ENCODE data around the gene RBM47.

The RBM47 gene

DNA sequence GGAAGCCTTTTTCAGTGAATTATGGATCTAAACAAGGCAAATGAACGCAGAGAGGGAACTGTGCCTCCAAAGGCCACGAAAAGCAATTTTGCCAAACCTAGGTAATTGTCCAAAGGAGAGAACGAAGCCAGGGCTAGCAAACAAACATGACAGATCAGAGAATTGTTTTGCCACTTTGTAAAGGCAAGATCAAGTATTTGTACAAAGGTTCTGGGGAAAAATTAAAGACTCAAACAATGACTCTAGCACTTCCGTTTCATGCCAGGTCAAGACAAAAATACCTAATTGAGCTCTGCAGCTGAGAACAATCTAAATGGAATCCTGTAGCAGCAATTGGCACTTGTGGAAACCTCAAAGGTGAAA is 8.5 kb downstream of the RBM47 start:
- DNase-seq (ENCODE audit: low read depth in 1 of 2, low spot score in 1 of 2) = no peak
- no peak for TF ChIP-seq JUND (IDR thresholded peaks at IDR 0.05; ENCODE audit: low read depth)
- in situ Hi-C loops (cut with HindIII; ENCODE audit: low pct_unique_long_range_greater_than_20kb, low sequenced_read_pairs) = no loop called here

DNA sequence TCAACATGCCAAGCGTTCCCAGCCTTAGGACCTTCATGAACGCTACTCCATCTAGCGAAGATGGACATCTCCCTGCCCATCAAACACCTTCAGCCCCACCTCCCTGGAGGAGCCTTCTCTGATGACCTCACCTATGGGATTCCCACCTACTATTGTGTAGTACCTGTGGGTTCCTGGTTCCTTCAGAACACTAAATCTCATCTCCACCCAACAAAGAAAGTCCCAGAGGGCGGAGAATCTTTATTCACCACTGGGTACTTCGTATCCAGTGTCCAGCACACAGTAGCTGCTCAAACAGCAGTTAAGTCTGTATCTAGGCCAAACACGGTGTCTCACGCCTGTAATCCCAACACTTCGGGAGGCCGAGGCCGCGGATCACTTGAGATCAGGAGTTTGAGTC is 10.1 kb downstream of the RBM47 start:
- DNase-seq (ENCODE audit: low read depth in 1 of 2, low spot score in 1 of 2) = no peak
- no peak for TF ChIP-seq JUND (IDR thresholded peaks at IDR 0.05; ENCODE audit: low read depth)
- in situ Hi-C loops (cut with HindIII; ENCODE audit: low pct_unique_long_range_greater_than_20kb, low sequenced_read_pairs) = no loop called here

DNA sequence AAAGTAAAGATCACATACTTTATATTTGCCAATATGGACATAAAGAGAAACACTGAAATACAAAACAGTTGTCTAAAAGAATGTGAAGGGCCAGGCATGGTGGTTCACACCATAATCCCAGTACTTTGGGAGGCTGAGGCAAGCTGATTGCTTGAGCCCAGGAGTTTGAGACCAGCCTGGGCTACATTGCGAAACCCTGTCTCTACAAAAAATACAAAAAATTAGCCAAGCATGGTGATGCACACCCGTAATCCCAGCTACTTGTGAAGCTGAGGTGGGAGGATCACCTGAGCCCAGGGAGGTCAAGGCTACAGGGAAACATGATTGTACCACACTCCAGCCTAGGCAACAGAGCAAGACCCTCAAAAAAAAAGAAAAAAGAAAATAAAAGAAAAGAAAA is 11.8 kb downstream of the RBM47 start:
- DNase-seq (ENCODE audit: low read depth in 1 of 2, low spot score in 1 of 2) = no peak
- in situ Hi-C loops (cut with HindIII; ENCODE audit: low pct_unique_long_range_greater_than_20kb, low sequenced_read_pairs) = no loop called here
- TF ChIP-seq JUND (IDR thresholded peaks at IDR 0.05; ENCODE audit: low read depth) = no peak

DNA sequence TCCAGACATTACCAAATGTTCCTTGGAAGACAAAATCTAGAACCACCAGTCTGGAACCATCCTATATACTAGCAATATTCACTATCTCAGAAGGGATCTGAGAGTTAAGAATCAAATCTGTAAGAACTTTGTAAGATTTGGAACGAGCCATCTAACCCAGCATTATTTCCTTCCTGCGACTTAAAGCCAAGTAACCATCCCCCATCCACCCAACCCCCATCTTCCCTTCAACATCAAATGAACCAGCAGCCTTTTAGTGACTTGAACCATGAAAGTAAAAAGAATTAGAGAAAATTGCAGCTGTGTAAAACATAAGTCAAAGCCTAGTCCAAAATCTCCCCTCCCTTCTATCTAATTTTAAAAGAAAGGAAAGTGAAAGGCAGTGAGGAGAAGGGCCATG is 15.6 kb downstream of the RBM47 start:
- in situ Hi-C loops (cut with HindIII; ENCODE audit: low pct_unique_long_range_greater_than_20kb, low sequenced_read_pairs) = no loop called here
- no peak for TF ChIP-seq JUND (IDR thresholded peaks at IDR 0.05; ENCODE audit: low read depth)
- DNase-seq (ENCODE audit: low read depth in 1 of 2, low spot score in 1 of 2) = no peak

DNA sequence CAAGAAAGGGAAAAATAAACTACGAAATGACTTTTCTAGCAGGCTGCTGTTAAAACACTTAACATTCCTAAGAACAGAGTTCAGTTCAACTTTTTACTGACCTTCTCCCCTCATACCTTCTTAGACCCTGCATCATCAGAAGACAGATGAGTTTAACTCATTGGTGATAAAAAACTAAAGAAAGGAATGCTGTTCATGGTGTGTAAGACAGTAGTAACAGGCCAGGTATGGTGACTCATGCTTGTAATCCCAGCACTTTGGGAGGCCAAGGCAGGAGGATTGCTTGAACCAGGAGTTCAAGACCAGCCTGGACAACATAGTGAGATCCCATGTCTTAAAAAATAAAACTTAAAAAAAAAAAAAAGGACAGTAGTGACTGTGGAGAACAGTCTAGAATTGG is 16.2 kb downstream of the RBM47 start:
- DNase-seq (ENCODE audit: low read depth in 1 of 2, low spot score in 1 of 2) = no peak
- TF ChIP-seq JUND (IDR thresholded peaks at IDR 0.05; ENCODE audit: low read depth) = no peak
- in situ Hi-C loops (cut with HindIII; ENCODE audit: low pct_unique_long_range_greater_than_20kb, low sequenced_read_pairs) = no loop called here

DNA sequence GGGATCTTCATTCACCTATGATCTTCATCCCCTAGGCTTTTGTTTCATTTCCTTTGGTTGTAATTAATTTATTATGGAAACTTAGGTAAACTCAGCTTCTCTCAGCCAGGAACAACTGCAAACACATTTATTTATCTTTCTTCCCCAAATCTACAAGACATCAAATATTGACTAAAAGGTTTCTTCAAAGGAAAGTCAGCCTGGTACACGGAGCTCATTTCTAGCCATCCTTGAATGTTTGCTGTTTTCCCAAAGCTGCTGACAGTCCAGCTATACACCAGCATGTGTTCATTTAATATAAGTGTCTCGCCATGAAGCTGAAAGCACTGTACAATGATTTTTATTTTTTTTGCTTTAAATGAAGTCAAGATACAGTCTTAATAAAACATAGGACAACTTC is 16.8 kb downstream of the RBM47 start:
- DNase-seq (ENCODE audit: low read depth in 1 of 2, low spot score in 1 of 2) = no peak
- no peak for TF ChIP-seq JUND (IDR thresholded peaks at IDR 0.05; ENCODE audit: low read depth)
- in situ Hi-C loops (cut with HindIII; ENCODE audit: low pct_unique_long_range_greater_than_20kb, low sequenced_read_pairs) = no loop called here

DNA sequence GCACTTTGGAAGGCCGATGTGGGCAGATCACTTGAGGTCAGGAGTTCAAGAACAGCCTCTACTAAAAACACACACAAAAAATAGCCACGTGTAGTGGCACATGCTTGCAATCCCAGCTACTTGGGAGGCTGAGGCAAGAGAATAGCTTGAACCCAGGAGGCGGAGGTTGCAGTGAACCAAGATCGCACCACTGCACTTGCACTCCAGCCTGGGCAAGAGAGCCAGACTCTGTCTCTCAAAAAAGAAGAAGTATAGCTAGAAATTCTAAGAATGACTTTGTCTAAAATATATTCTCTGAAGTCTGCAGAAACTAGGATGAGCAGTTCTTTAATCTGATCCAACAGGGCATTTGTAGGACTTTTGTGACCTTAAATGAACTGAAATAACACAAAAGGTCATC is 17.4 kb downstream of the RBM47 start:
- DNase-seq (ENCODE audit: low read depth in 1 of 2, low spot score in 1 of 2) = no peak
- in situ Hi-C loops (cut with HindIII; ENCODE audit: low pct_unique_long_range_greater_than_20kb, low sequenced_read_pairs) = no loop called here
- no peak for TF ChIP-seq JUND (IDR thresholded peaks at IDR 0.05; ENCODE audit: low read depth)

DNA sequence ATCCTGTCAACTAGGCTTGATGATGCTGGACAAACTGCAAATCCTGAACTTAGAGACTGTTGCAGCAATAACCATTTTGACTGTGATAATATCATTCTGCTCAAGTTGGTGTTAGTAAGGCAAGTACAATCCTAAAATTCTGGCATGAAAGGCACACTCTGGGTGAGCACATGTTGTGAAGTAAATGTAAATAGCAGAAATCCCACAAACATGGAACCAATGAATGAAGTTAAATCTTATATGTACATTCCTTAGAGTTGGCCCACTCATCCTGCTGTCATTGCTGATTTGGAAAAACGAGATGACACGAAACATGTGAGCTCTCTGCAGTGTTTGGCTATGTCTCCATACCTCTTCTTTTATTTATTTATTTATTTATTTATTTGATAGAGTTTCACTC is 21.0 kb downstream of the RBM47 start:
- DNase-seq (ENCODE audit: low read depth in 1 of 2, low spot score in 1 of 2) = no peak
- in situ Hi-C loops (cut with HindIII; ENCODE audit: low pct_unique_long_range_greater_than_20kb, low sequenced_read_pairs) = no loop called here
- TF ChIP-seq JUND (IDR thresholded peaks at IDR 0.05; ENCODE audit: low read depth) = no peak

DNA sequence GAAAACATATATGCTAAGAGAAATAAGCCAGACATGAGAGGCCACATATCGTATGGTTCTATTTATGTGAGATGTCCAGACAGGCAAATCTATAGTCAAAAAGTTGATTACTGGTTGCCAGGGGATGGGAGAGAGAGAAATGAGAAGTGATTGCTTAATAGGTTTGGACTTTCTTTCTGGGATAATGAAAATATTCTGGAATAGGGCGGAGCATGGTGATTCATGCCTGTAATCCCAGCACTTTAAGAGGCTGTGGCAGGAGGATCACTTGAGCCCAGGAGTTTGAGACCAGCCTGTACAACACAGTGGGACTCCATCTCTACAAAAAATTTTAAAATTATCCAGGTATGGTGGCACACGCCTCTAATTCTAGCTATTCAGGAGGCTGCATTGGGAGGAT is 22.4 kb downstream of the RBM47 start:
- DNase-seq (ENCODE audit: low read depth in 1 of 2, low spot score in 1 of 2) = no peak
- in situ Hi-C loops (cut with HindIII; ENCODE audit: low pct_unique_long_range_greater_than_20kb, low sequenced_read_pairs) = no loop called here

DNA sequence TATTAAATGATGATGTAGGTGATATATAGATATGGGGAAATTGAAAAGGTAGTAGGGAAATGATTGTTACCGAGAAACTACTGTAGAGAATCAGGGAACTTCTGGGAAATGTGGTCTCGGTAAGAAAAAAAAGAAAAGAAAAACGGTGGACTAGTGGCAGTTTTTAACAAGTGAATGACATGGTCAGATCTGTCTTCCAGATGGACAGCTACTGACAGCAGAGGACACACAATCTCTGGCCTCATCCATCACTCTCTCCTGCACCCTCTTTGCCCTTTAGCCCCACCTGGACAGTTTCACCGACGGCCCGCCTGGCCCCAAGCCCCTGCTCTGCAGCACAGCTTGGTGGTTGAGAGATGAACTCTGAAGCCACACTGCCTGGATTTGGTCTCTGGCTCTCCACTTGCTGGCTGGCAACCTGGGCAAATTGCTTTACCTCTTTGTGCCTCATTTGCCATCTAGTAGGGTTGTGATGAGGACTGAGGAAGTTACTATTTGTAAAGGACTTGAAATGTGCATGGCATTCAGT is 23.4 kb downstream of the RBM47 start:
- DNase-seq (ENCODE audit: low read depth in 1 of 2, low spot score in 1 of 2) = no peak
- TF ChIP-seq JUND (IDR thresholded peaks at IDR 0.05; ENCODE audit: low read depth) = no peak
- in situ Hi-C loops (cut with HindIII; ENCODE audit: low pct_unique_long_range_greater_than_20kb, low sequenced_read_pairs) = no loop called here

More for the DNA sequence above, 22.4 kb downstream of the RBM47 start:
- no peak for TF ChIP-seq JUND (IDR thresholded peaks at IDR 0.05; ENCODE audit: low read depth)

DNA sequence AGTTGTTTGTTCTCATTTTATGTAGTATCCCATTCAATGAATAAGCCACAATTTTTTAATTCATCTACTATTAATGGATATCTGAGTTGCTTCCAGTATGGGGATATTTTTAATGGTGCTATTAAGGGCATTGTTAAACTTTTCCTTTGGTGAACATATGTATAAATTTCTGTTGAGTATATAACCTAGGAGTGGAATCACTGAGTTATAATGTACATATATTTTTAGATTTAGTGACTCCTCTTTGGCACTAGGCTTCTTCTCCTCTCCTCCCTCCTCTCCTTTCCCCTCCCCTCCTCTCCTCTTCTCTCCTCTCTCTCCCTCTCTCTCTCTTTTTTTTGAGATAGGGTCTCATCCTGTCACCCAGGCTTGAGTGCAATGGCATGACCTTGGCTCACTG is 26.4 kb downstream of the RBM47 start:
- TF ChIP-seq JUND (IDR thresholded peaks at IDR 0.05; ENCODE audit: low read depth) = no peak
- no peak for DNase-seq (ENCODE audit: low read depth in 1 of 2, low spot score in 1 of 2)
- in situ Hi-C loops (cut with HindIII; ENCODE audit: low pct_unique_long_range_greater_than_20kb, low sequenced_read_pairs) = no loop called here

DNA sequence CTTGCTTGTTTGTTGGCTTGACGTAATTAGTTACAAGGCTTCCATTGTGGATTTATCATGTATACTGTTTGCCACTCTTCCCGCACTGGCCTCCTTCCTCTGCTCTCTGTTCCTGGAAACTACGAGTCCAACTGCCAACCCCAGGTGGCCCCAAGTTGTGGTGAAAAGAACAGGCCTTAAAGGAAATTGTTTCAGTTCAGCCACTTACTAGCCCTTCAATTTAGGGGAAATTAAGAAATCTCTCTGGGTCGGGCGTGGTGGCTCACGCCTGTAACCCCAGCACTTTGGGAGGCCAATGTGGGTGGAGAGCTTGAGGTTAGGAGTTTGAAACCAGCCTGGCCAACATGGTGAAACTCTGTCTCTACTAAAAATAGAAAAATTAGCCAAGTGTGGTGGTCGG is 28.0 kb downstream of the RBM47 start:
- in situ Hi-C loops (cut with HindIII; ENCODE audit: low pct_unique_long_range_greater_than_20kb, low sequenced_read_pairs) = no loop called here
- no peak for DNase-seq (ENCODE audit: low read depth in 1 of 2, low spot score in 1 of 2)
- TF ChIP-seq JUND (IDR thresholded peaks at IDR 0.05; ENCODE audit: low read depth) = no peak

DNA sequence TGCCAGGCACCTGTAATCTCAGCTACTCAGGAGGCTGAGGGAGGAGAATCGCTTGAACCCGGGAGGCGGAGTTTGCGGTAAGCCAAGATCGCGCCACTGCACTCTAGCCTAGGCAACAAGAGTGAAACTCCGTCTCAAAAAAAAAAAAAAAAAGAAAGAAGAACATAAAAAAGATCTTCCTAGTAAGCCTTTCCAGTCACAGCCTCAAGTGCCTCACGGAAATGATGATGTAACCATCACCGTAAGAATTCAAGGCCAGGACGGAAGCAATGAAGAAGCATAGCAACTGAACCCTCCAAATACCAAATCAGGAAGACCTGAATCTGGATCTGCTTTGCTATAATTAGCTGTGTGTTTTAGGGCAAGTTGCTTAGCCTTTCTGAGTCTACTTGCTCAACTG is 28.8 kb downstream of the RBM47 start:
- DNase-seq (ENCODE audit: low read depth in 1 of 2, low spot score in 1 of 2) = no peak
- in situ Hi-C loops (cut with HindIII; ENCODE audit: low pct_unique_long_range_greater_than_20kb, low sequenced_read_pairs) = no loop called here
- TF ChIP-seq JUND (IDR thresholded peaks at IDR 0.05; ENCODE audit: low read depth) = no peak

DNA sequence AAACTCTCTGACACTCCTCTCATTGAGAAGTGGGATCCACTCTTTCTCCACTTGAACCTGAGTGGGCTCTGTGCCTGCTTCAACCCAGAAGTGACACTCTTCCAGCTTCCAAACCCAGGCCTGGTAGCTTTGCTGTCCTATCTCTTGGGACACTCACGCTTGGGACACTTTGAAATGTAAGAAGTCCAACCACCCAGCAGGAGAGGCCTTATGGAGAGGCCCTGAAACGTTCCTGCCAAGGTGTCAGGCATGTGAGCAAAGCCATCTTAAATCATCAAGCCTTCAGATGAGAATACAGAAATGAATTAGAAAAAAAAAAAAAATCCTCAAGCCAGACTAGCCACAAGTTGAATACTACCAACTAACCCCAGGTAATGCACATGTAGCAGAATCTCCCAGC is 30.2 kb downstream of the RBM47 start:
- TF ChIP-seq JUND (IDR thresholded peaks at IDR 0.05; ENCODE audit: low read depth) = no peak
- DNase-seq (ENCODE audit: low read depth in 1 of 2, low spot score in 1 of 2) = no peak
- in situ Hi-C loops (cut with HindIII; ENCODE audit: low pct_unique_long_range_greater_than_20kb, low sequenced_read_pairs) = no loop called here
